GM12891 (cell line): ENCODE data around the gene GSC2.

ENCODE experiments used
- POLR2A ChIP-seq: IDR thresholded peaks from 2 replicates; pipeline ENCODE4 v1.6.1; 2011; ENCODE audit warnings: low read depth, low read length, control low read depth
- POLR2AphosphoS5 ChIP-seq: IDR thresholded peaks from 2 replicates; pipeline ENCODE4 v1.6.1; 2011; ENCODE audit warnings: low read depth, low read length, control low read depth
- TAF1 ChIP-seq: IDR thresholded peaks from 2 replicates; pipeline ENCODE4 v1.6.1; 2011; ENCODE audit warnings: low read depth, low read length, control low read depth

DNA sequence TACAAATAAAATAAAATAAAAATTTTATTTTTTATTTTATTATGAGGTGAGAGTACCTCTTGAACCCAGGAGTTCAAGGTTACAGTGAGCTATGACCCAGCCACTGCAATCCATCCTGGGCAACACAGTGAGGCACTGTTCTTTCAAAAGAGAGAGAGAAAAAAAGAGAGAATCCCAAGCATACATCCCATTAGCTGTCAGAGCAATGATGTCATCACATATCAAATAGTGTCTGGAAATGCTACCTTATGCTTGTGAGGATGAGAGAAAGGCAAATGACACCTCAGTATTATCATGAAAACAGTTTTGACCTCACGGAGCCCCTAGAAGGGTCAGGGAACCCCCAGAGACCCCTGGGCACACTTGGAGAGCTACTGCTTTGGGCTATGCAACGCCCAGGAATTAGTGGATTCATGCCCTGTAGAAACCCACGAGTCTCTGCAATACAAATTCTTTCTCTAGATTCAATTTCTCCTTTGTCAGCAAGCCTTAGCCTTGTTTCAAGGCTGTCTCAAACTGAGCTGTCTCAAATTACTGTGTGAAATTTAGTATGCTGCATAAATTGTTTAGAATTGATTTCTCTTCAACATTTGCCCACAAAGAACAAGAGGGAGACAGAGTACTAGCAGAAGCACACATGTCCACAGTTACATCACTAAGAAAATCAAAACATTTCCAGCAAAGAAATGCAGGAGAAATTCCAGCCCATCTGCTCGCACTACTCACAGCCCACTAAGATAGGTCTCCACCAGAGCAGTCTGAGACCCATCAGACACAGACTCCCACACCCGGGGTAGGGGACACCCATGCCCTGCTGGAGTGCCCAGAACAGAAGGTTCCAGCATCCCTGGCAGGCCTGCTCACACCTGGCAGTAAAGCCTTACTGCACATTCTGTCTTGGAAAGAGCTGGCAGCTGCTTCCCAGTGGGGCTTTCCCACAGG lies 45.9 kb downstream of the GSC2 start:
- no peak for TF ChIP-seq POLR2A
- TF ChIP-seq POLR2AphosphoS5 = no peak
- TF ChIP-seq TAF1 = no peak
